ENCODE results near the gene TEPSIN.

DNA sequence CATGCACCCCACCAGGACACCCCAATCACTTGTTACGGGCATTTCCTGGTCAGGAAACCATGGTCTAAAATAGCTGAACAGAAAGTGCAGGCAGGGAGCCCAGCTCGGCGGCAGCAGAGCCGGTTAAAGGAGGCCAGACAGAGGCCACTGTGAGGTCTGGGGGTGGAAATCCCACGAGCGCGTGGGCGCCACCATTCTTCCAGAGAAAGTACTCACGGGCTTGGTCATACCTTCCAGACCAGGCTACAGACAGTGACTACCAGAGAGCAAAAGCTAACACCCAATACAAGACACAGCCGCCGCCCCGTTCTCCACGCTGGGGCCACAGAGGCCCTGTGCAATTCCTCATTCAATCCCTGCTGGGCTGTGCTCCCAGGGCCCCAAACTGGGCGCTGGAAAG lies 28.0 kb downstream of the TEPSIN start:
- TF ChIP-seq, protein P1, sequence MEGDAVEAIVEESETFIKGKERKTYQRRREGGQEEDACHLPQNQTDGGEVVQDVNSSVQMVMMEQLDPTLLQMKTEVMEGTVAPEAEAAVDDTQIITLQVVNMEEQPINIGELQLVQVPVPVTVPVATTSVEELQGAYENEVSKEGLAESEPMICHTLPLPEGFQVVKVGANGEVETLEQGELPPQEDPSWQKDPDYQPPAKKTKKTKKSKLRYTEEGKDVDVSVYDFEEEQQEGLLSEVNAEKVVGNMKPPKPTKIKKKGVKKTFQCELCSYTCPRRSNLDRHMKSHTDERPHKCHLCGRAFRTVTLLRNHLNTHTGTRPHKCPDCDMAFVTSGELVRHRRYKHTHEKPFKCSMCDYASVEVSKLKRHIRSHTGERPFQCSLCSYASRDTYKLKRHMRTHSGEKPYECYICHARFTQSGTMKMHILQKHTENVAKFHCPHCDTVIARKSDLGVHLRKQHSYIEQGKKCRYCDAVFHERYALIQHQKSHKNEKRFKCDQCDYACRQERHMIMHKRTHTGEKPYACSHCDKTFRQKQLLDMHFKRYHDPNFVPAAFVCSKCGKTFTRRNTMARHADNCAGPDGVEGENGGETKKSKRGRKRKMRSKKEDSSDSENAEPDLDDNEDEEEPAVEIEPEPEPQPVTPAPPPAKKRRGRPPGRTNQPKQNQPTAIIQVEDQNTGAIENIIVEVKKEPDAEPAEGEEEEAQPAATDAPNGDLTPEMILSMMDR (IDR thresholded peaks at IDR 0.05; ENCODE audit: borderline replicate concordance, extremely low read depth, low read length, poor library complexity, severe bottlenecking) = no peak
- TF ChIP-seq EZH2 (IDR thresholded peaks at IDR 0.05; ENCODE audit: borderline replicate concordance, low read depth, low read length, severe bottlenecking) = no peak

All from DND-41 (cell line).